Neural cell (in vitro differentiated cells): ENCODE data around the gene LEUTX.

Source experiments
- EP300 ChIP-seq: fragments of 450-650 bp; conservative IDR thresholded peaks from 2 replicates; pipeline ENCODE4 v1.6.1; 2014; ENCODE audit warnings: antibody characterized with exemption, mild to moderate bottlenecking, moderate library complexity; ENCODE audit not compliant: poor library complexity, severe bottlenecking
- EZH2 ChIP-seq: fragments of 200-600, 300-800 bp; shearing (Covaris generic), sonication (generic); IDR thresholded peaks from 2 replicates; pipeline ENCODE4 v1.6.1; 2014; ENCODE audit warnings: antibody characterized with exemption, low read length, borderline replicate concordance, mild to moderate bottlenecking; ENCODE audit not compliant: insufficient read depth, poor library complexity, severe bottlenecking
- MXI1 ChIP-seq: fragments of 450-650 bp; conservative IDR thresholded peaks from 2 replicates; pipeline ENCODE4 v1.6.1; 2014; ENCODE audit warnings: antibody characterized with exemption, mild to moderate bottlenecking; ENCODE audit not compliant: poor library complexity, severe bottlenecking
- POLR2AphosphoS5 ChIP-seq: IDR thresholded peaks from 2 replicates; pipeline ENCODE4 v1.6.1; 2012
- RAD21 ChIP-seq: fragments of 450-650 bp; conservative IDR thresholded peaks from 2 replicates; pipeline ENCODE4 v1.6.1; 2014; ENCODE audit warnings: antibody characterized with exemption, mild to moderate bottlenecking, moderate library complexity
- REST ChIP-seq: IDR thresholded peaks from 2 replicates; pipeline ENCODE4 v1.6.1; 2012; ENCODE audit warnings: borderline replicate concordance
- SMC3 ChIP-seq: fragments of 450-650 bp; conservative IDR thresholded peaks from 2 replicates; pipeline ENCODE4 v1.6.1; 2014; ENCODE audit warnings: antibody characterized with exemption, mild to moderate bottlenecking, moderate library complexity; ENCODE audit not compliant: poor library complexity
- TAF1 ChIP-seq: IDR thresholded peaks from 2 replicates; pipeline ENCODE4 v1.6.1; 2012; ENCODE audit warnings: low read depth
- TF ChIP-seq, protein P1 (sequence below): fragments of 450-650 bp; IDR thresholded peaks from 2 replicates; pipeline ENCODE4 v1.5.1; 2014; ENCODE audit warnings: antibody characterized with exemption, mild to moderate bottlenecking, moderate library complexity; ENCODE audit not compliant: poor library complexity, severe bottlenecking

- TF ChIP-seq POLR2AphosphoS5 (no peak), RAD21 (peak; percentile 76), TAF1 (no peak), EZH2 (no peak), EP300 (no peak), MXI1 (peak; percentile 49), SMC3 (peak; percentile 78), REST (no peak)
- TF ChIP-seq, protein P1, sequence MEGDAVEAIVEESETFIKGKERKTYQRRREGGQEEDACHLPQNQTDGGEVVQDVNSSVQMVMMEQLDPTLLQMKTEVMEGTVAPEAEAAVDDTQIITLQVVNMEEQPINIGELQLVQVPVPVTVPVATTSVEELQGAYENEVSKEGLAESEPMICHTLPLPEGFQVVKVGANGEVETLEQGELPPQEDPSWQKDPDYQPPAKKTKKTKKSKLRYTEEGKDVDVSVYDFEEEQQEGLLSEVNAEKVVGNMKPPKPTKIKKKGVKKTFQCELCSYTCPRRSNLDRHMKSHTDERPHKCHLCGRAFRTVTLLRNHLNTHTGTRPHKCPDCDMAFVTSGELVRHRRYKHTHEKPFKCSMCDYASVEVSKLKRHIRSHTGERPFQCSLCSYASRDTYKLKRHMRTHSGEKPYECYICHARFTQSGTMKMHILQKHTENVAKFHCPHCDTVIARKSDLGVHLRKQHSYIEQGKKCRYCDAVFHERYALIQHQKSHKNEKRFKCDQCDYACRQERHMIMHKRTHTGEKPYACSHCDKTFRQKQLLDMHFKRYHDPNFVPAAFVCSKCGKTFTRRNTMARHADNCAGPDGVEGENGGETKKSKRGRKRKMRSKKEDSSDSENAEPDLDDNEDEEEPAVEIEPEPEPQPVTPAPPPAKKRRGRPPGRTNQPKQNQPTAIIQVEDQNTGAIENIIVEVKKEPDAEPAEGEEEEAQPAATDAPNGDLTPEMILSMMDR: peak; percentile 85
Observed at GRCh38 chr19:39792999-39793546, 14.4 kb downstream of the LEUTX start.
